ENCODE measurements around the gene TRIM29.

Gene TRIM29

DNA sequence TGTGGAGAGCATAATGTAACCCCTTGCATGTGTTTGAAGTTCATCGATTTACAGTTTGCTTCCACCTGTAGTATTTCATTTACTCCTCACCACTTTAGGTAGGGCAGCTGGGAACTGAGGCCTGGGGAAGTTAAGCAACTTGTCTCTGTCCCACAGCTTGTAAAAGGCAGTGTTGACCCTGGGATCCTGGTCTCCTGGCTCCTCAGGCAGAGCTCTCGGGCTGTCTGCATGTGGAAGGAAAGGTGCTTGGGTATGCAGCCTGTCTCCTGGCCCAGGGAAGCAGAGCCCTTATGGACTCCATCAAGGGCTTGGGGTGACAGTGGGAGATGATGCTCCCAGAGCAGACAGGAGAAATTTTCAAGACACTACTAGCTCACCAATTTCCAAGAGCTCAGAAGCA is 49.9 kb downstream of the TRIM29 start:
- no peak for TF ChIP-seq JUND (IDR thresholded peaks at IDR 0.05; ENCODE audit: low read depth)
- no peak for DNase-seq (ENCODE audit: low read depth in 1 of 2, low spot score in 1 of 2)
- in situ Hi-C loops (cut with HindIII; ENCODE audit: low pct_unique_long_range_greater_than_20kb, low sequenced_read_pairs) = no loop called here

DNA sequence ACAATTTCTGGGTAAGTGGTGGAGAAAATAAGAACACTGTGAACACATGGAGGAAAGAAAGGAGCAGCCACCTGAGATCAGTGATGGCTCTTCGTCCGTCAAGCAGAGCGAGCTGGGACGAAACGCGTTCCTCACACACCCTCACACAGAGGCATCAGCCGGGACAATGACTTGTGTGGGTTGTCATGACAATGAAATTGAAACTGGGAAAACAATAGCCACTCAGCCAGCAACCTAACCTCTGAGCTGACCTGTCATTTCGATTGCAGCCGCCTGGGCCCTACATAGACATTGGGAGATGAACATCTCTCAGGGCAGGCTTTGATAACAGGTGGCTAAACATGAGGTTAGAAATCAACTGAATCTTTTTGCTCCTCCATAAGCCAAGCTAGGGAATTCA is 51.3 kb downstream of the TRIM29 start:
- in situ Hi-C loops (cut with HindIII; ENCODE audit: low pct_unique_long_range_greater_than_20kb, low sequenced_read_pairs) = no loop called here
- TF ChIP-seq JUND (IDR thresholded peaks at IDR 0.05; ENCODE audit: low read depth) = no peak
- no peak for DNase-seq (ENCODE audit: low read depth in 1 of 2, low spot score in 1 of 2)

DNA sequence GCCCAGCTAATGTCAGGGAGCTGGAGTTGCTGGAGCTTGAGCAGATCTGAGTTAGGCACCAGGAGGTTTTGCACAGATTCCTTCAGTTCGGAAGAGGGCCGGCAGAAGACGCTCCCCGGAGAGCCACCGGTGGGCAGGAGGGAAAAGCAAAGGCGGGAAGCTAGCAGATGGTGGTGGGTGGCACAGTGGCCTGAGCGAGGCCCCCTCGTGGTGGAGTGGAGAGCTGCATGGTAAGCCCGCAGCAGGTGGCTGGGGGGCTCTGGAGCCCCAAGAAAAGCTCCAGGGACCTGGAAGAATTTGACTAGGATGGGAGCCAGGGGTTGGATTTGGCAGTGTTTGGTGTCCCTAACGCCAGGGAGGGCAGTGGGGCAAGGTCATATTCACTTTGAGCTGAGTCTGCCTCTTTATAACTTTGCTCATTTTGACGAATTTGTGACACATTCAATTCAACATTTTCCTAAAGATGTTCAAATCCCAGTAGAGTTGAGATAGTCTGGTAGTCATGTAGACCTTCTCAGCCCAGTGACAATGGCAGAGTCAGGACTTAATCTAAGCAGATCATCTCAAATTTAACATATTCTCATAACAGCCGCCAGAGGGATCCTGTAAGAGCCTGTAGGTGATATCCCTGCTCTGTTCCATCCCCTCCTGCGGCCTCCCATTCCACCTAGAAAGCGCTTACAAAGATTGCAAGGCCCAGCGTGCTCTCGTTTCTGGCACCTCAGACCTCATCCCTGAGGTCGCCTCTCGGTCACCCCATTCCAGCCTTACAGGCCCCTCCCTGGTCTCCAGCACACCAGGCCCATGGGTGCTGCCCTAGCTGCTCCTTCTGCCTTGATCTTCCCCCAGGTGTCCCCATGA is 57.9 kb downstream of the TRIM29 start:
- TF ChIP-seq JUND (IDR thresholded peaks at IDR 0.05; ENCODE audit: low read depth) = no peak
- in situ Hi-C loops (cut with HindIII; ENCODE audit: low pct_unique_long_range_greater_than_20kb, low sequenced_read_pairs) = no loop called here
- no peak for DNase-seq (ENCODE audit: low read depth in 1 of 2, low spot score in 1 of 2)

DNA sequence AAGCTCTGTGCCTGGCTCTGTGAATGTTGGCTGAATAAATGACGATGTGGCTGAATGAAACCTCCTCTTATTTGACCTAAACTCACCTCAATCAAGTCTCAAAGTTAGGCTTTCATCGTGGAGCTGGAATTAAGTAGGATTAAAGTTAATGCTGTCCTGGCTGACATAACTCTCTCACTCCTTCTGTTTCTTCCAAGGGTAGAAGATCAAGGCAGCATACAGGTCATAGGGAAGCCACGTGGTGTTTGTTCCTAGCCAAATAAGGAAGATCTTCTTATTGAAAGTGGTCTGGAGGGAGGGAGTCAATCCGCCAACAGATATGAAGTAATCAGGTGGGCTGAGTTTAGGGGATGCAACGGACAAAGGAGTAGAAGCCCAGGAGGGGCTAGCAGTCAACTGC is 59.5 kb downstream of the TRIM29 start:
- TF ChIP-seq JUND (IDR thresholded peaks at IDR 0.05; ENCODE audit: low read depth) = no peak
- no peak for DNase-seq (ENCODE audit: low read depth in 1 of 2, low spot score in 1 of 2)
- in situ Hi-C loops (cut with HindIII; ENCODE audit: low pct_unique_long_range_greater_than_20kb, low sequenced_read_pairs) = no loop called here

DNA sequence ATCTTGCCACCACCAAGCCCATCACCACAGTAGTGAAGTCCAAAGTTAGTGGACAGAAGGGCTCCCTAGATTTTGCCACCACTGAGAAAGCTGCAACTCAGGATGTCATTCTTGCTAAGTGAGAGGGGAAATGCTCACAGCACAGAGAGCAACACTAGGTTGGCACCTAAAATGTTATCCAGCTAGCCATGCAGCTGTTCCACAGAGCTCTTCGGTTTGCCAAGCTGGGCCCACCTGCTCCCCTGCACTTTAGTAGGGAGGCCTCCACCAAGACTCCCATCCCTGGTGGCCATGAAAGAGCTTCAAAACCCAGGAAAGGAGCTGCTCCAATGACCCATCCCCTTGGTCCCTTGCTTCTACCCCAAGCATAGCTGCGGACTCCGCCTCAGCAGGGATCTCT is 63.8 kb downstream of the TRIM29 start:
- in situ Hi-C loops (cut with HindIII; ENCODE audit: low pct_unique_long_range_greater_than_20kb, low sequenced_read_pairs) = no loop called here
- DNase-seq (ENCODE audit: low read depth in 1 of 2, low spot score in 1 of 2) = no peak
- no peak for TF ChIP-seq JUND (IDR thresholded peaks at IDR 0.05; ENCODE audit: low read depth)

DNA sequence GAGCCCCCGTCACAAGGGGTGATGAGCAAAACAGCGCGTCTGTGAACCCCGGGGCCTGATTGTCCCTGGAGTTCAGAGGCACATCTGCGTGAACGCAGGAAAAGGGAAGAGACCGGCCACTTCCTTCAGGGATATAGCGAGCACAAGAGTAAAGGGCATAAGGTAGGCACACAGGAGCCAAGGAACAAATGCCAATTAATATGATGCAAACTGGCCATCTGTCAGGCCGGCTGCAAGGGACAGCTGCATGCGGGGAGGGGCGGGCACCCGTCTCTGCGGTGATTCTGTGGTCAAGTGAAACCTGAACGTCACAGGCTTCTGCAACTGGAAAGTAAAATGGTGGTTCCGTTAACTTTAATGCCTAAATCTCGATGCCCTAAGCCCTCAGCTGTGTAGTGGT is 64.7 kb downstream of the TRIM29 start:
- no peak for TF ChIP-seq JUND (IDR thresholded peaks at IDR 0.05; ENCODE audit: low read depth)
- in situ Hi-C loops (cut with HindIII; ENCODE audit: low pct_unique_long_range_greater_than_20kb, low sequenced_read_pairs) = no loop called here
- DNase-seq (ENCODE audit: low read depth in 1 of 2, low spot score in 1 of 2) = no peak

DNA sequence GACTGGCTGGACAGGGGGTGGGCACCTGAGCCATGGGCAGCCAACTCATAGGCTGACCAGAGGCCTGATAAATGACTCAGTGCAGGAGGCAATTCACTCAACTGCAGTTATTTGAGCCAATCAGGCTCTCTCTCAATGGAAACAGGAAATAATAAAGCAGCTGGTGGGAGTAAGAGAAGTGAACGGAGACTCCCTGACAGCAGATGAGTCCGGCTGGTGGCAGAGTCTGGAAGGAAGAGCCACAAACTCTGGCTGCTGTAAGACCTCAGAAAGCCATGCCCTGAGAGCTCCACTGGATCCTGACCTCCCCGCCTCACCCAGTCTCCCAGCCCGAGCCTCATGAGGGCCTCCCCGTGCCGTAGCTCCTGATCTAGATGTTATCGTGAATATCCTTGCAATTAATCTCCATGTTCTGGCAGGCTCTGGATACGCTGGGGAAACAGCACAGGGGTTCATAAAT is 69.8 kb downstream of the TRIM29 start:
- DNase-seq (ENCODE audit: low read depth in 1 of 2, low spot score in 1 of 2) = no peak
- in situ Hi-C loops (cut with HindIII; ENCODE audit: low pct_unique_long_range_greater_than_20kb, low sequenced_read_pairs) = no loop called here
- no peak for TF ChIP-seq JUND (IDR thresholded peaks at IDR 0.05; ENCODE audit: low read depth)

DNA sequence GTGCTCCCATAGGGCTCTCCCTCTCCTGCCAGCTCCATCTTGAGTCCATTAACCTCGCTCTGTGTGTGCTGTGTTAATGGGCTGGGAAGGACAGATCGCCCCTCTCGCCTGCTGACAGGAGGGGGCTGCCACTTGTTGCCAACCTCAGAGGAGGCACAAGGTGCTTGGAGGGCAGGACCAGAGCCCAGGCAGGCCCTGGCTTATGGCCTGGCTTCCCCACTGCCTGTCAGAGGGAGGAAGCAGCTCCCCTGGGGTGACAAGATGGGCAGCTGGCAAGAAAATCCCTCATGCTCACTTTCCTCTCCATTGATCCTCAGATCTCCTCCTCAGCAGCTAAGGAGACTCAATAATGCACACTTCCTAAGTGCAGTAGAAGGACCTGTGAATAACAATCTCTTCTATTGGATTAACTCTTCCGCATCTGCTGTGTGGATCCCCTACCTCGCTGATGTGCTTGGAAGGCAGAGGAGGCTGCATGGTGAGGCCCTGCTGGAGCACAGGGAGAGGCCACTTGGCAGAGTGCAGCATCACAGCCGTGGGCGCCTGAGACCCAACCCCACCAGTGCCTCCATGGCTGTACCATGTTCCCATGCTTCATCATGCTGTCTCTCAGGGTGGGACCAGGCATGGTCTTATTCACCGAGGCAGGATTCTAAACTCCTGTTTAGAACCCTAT is 70.3 kb downstream of the TRIM29 start:
- in situ Hi-C loops (cut with HindIII; ENCODE audit: low pct_unique_long_range_greater_than_20kb, low sequenced_read_pairs) = no loop called here
- no peak for TF ChIP-seq JUND (IDR thresholded peaks at IDR 0.05; ENCODE audit: low read depth)
- no peak for DNase-seq (ENCODE audit: low read depth in 1 of 2, low spot score in 1 of 2)

DNA sequence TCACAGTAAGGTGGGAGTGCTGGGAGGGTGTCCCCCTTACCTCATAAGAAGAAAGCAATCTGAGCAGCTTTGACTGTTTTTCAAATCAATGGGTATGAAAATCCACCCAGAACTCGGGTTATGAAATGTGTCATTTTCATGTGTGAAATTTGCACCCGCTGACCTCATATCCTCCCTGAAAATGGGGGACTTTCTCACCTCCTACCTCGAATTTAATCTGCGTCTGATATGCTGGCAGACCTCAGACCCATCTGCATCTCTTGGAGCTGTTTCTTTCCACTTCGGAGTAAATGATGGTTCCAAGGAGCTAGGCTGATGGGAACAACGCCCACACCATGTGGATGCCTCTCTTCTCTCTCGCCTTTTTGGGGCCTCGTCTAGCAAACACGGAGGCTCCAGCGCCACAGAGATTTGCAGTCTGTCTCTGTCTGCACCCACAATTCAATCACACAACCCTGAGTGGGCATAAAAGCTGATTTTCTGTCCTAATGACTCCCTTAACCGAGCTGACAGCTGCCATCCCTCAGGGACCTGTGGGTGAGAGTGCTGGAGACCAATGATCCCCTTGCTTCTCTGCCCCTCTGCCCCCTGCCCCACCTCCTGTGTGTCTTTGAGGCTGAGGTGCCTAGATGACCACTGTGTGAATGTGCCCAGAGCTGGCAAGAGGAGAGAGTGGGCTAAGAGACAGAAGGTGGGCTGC is 71.0 kb downstream of the TRIM29 start:
- no peak for DNase-seq (ENCODE audit: low read depth in 1 of 2, low spot score in 1 of 2)
- no peak for TF ChIP-seq JUND (IDR thresholded peaks at IDR 0.05; ENCODE audit: low read depth)
- in situ Hi-C loops (cut with HindIII; ENCODE audit: low pct_unique_long_range_greater_than_20kb, low sequenced_read_pairs) = no loop called here

DNA sequence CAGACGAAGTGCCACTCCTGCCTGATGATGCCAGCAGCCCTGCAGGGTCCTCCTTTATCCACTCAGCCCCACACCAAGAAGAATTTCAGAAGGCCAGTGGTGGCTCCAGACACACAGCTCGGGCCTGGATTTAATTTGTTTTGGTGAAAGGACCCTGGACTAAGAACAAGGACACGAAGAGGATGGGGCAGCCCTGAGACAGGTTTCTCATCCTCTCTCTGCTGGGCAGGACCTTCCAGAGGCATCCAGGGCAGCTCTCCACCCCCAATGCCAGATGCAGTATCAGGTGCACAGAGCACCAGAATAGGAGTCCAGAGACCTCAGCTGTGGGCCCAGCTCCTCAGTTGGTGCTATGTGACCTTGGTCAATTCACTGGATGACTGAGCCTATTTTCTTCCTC is 72.0 kb downstream of the TRIM29 start:
- in situ Hi-C loops (cut with HindIII; ENCODE audit: low pct_unique_long_range_greater_than_20kb, low sequenced_read_pairs) = no loop called here
- no peak for DNase-seq (ENCODE audit: low read depth in 1 of 2, low spot score in 1 of 2)
- no peak for TF ChIP-seq JUND (IDR thresholded peaks at IDR 0.05; ENCODE audit: low read depth)

DNA sequence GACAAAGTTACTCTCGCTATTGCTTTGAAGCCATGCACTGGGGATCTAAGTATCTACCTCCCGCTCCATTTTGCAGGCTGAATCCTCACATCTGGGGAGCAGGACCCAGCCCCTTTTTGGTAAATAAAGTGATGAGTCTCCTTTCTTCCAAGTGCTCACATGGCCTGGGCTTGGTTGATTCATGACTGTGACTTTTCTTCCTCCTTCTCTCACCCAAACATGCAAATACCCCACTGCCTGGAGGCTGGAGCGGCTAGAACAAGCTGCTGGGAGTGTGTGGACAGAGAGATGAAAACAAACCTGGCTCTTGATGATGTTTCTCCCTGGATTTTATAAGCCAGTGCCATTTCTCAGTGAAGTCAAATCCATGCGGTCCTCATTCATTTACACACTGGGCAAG is 72.7 kb downstream of the TRIM29 start:
- no peak for TF ChIP-seq JUND (IDR thresholded peaks at IDR 0.05; ENCODE audit: low read depth)
- no peak for DNase-seq (ENCODE audit: low read depth in 1 of 2, low spot score in 1 of 2)
- in situ Hi-C loops (cut with HindIII; ENCODE audit: low pct_unique_long_range_greater_than_20kb, low sequenced_read_pairs) = no loop called here

DNA sequence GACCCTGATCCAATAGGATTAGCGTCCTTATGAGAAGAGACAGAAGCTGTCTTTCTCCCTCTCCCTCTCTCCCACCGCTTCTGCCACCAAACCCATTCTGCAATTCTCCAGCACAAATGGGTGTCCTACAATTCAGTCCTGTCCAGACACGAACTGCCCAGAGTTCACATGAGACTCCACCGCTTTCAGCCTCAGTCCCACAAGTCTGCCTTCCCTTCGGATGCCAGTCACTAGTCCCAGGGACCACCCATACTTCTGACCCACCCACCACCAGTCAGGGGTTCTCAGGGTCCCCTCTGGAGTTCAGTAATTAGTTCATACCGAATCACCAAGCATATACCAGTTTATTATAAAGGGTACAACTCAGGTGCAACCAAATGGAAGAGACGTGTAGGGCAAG is 73.6 kb downstream of the TRIM29 start:
- in situ Hi-C loops (cut with HindIII; ENCODE audit: low pct_unique_long_range_greater_than_20kb, low sequenced_read_pairs) = no loop called here
- DNase-seq (ENCODE audit: low read depth in 1 of 2, low spot score in 1 of 2) = no peak
- TF ChIP-seq JUND (IDR thresholded peaks at IDR 0.05; ENCODE audit: low read depth) = no peak
